ENCODE data around the gene RBM12.
A peak's percentile ranks its signal among the peaks of the same experiment; 100 is the strongest.
"Not testable (repeated sequence)": the region's sequence is repeated elsewhere in the genome, so short reads cannot be mapped to it uniquely, and the experiment has no call there.

The RBM12 gene, protein sequence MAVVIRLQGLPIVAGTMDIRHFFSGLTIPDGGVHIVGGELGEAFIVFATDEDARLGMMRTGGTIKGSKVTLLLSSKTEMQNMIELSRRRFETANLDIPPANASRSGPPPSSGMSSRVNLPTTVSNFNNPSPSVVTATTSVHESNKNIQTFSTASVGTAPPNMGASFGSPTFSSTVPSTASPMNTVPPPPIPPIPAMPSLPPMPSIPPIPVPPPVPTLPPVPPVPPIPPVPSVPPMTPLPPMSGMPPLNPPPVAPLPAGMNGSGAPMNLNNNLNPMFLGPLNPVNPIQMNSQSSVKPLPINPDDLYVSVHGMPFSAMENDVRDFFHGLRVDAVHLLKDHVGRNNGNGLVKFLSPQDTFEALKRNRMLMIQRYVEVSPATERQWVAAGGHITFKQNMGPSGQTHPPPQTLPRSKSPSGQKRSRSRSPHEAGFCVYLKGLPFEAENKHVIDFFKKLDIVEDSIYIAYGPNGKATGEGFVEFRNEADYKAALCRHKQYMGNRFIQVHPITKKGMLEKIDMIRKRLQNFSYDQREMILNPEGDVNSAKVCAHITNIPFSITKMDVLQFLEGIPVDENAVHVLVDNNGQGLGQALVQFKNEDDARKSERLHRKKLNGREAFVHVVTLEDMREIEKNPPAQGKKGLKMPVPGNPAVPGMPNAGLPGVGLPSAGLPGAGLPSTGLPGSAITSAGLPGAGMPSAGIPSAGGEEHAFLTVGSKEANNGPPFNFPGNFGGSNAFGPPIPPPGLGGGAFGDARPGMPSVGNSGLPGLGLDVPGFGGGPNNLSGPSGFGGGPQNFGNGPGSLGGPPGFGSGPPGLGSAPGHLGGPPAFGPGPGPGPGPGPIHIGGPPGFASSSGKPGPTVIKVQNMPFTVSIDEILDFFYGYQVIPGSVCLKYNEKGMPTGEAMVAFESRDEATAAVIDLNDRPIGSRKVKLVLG

DNA sequence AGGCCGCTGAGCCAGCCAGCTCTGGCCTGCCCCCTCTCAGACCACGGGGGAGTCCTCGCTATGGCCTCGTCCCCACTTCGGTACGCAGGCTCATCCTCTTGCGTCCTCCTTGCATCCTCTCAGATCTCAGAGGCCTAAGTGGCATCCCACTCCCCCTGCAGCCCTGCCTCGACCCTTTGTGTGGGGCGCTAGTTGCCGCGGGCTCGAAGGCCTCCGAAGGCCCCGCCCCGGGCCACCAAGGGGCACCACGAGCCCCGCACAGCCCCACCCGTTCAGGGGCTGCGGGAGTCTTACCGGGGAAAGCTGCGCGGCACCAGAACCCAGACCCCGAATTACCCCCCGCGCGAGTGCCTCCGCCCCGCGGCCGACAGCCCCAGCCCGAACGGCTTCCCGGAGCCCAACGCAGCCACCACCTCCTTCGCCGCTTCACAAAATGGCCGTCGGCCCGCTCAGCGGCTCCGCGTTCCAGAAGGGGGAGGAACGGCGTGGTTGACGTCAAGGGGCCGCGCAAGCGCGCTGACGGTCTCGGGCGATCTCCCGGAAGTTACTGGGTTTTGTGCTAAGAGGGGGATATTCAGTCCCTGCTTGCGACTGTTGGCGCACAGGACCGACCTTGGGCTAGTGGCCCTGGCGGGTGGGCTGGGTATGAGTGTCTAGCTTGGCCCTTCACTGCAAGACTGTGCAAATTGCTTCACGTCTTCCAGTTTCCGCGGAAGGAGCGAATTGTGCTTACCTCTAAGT, at the start of gene RBM12, which contains the start of gene CPNE1:
RBM12 (minus strand) TSS at position 435 of the 741 bp plus-strand sequence. CDS start 9,578 bp downstream, outside the sequence.
CPNE1 (minus strand) TSS at position 435 of the 741 bp plus-strand sequence. CDS start 31,977 bp downstream, outside the sequence.
- DNase-seq = peak; percentile 85 to 93

DNA sequence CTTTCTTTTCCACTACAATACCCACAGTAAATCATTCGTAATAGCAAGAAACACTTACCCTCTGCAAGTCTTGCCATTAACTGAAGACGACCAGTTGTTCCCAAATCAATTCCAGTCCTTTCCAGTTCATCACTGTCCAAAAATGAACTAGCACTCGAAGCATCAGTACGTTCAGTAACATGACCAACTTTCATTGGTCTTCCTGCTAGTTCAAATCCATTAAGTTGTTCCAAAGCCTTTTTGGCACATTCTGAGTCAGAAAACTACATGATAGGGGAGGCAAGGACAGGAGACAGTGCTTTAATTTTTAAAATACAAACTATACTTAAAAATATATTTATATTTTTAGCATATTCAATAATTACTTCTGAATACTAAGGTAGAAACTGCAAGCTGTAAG, 49.4 kb upstream of the RBM12 start:
- DNase-seq = no peak

DNA sequence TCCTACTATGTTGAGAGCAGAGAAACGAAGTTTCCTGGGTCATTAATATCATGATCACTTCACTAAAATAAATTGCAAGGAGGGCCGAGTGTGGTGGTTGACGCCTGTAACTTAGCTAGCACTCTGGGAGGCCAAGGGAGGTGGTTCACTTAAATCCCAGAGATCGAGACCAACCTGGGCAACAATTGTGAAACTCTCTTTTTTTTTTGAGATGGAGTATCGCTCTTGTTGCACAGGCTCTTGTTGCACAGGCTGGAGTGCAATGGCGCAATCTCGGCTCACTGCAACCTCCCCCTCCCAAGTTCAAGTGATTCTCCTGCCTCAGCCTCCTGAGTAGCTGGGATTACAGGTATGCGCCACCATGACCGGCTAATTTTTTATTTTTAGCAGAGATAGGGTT, 48.4 kb upstream of the RBM12 start:
- not testable (repeated sequence) for DNase-seq

DNA sequence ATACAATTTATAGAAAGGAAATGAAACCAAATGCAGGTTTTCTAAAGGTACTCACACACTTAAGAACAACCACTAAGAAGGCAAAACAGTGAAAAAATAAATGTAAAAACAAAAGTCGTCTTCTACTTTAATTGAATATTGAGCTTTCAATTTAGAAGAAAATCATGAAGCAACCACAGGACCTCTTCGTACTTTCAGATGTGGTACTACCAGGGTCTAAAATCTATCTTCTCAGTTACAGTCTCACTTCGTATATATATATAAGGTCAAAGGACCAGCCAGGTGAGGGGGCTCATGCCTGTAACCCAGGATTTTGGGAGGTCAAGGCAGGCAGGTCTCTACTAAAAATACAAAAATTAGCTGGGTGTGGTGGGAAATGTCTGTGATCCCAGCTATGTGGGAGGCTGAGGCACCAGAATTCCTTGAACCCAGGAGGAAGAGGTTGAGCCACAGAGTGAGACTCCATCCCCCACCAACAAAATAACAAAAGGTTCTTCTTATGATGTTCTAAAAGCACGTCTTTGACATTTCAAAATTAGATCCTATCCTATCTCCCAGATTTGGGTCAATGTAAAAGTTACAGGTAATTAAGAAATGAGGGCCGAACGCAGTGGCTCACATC, 47.0 kb upstream of the RBM12 start:
- no peak for DNase-seq

DNA sequence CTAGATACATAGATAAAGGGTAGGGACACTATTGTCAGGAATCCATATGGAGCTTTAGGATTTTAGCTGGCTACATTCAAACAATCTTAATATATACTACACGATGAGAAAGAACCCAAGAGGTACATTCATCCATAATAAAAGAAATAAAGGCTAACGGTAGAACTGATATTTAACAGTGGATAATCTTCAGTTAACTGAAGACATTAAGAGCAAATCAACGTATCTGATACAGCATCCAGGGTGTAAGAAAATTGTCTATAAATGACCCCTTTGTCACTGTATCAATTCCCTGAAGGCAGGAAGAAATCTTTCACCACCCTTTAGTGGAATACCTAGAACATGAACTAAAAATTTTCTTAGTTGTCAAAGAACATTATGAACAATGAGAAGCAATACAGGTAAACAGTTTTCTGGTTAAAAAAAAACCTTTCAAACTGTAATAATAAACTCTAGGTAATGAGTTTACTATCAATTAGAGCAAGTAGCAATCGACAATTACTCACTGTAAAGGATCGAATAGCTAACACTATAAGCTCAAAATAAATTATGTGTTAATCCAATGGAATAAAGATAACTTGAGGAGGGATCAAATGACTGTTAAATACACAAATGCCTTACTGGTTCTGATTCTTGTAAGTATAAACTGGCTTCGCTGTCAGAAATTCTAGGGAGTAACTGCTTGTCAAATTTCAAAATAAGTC, 46.3 kb upstream of the RBM12 start:
- no peak for DNase-seq

DNA sequence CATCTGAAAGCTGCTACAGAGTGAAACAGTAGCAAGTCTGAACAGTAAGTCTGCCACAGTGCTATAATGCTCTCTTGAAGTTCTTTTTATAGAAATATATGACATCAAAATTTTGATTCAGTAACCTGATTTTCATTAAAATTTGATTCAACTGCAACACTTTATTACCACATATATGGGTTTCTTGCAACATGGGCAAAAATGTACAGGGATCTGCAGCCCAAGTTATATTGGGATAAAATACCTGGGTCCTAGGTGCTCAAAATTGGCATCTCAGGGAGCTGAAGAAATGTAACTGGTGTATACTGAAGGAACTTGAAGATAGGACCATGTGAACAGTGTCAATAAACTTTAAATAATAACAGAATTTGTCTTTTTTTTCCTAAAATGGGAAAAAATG, 45.3 kb upstream of the RBM12 start:
- no peak for DNase-seq

DNA sequence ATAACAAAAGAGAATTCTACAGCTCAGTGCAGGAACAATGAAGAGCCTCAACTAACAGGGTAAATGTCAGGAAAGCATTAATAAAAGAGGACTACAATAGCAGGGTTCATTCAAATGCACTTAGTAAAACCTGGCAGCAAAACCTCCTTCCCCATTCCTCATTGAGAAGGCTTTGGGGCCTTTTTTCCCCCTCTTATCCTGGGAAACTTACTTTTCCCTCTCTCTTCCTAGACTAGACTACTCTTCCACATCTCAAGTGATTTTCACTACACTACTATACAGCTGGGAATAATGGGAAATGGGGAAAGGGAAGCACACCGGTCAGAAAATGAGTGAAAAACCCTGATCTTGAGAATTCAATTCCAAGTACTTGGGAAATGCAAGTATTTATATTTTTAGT, 44.6 kb upstream of the RBM12 start:
- DNase-seq = no peak

DNA sequence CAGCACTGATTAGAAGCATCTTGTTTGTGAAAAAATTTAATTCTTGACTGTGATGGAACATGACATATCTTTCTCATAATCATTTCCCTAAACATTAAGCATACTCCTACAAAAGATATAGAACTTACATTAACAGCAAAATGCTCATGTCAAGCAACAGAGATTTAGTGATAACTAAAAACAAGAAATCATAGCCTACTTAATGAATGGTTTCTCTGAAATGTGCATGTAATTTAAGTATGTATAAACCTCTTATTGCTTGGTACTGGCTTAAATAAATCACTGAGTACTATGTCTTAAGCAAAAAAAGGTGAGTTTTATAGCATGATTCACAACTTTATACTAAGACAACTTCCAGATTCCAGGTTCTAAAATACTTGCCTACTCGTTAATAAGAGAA, 43.8 kb upstream of the RBM12 start:
- no peak for DNase-seq

DNA sequence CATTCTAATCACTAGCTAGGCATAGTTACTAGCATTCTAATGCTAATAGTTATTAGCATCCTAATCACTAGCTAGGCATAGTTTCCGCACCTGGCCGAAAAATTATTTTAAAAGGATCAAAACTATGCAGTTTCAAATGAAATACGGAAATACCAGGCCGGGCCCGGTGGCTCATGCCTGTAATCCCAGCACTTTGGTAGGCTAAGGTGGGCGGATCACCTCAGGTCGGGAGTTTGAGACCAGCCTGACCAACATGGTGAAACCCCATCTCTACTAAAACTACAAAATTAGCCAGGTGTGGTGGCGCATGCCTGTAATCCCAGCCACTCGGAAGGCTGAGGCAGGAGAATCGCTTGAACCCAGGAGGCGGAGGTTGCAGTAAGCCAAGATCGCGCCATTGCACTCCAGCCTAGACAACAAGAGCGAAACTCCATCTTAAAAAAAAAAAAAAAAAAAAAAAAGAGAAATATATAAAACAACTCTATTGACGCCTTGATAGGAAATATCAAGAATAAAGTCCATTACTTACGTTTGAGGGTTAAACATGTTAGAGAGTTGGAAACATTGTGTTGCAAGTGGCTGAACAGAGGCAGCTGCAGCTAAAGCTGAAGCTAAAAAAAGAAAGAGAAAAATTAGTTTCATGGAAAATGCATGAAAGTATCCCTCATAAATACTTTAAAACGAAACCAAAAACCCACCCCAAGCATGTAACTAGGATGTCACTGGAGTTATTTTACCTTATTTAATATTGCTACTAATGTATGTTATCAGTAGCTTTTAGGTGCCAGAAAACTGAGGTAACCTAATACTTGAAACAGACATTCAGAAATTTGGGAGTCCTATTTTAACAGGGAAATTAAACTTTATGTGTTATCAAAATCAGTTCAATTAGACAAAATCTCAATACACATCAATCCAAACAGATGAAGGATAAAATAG, 42.2 kb upstream of the RBM12 start:
- not testable (repeated sequence) for DNase-seq

DNA sequence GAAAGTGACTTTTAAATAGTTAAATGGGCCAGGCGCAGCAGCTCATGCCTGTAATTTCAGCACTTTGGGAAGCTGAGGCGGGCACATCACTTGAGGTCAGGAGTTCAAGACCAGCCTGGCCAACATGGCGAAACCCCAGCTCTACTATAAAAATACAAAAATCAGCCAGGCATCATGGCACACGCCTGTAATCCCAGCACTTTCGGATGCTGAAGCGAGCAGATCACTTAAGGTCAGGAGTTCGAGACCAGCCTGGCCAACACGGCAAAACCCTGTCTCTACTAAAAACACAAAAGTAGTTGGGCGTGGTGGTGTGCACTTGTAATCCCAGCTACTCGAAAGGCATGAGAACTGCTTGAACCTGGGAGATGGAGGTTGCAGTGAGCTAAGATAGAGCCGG, 41.2 kb upstream of the RBM12 start:
- DNase-seq = not testable (repeated sequence)

DNA sequence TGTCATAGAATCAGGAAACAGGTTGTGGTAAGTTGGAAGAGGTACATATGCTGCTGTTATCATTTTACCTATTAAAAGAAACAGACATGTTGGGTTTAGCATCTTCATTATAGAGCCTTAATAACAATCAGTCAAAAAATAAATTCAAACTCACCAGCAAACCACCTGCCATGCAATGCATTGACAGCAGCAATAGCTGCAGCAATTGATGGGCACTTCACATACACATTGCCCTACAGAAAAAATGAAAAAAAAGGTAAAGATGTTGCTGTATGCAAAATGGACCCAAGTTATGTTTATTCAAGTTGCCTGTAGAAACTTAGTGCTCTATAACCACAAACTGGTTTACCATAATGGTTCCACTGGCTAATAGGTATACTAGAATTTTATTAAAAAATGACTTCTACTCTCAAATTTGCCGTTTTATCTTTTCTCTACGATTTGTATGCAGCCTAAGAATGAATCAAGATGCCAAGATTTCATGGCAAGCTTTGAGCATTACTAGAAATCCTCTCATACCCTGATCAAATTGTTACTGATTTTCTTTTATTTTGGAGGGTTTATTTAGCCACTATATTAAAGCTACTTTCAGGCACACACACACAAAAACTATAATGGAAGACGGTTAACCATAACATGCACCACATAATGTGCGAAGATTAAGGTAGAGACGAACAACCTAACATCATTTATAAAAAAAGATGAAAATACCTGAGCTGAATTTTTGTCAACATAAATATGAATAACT, 40.0 kb upstream of the RBM12 start:
- DNase-seq = no peak

DNA sequence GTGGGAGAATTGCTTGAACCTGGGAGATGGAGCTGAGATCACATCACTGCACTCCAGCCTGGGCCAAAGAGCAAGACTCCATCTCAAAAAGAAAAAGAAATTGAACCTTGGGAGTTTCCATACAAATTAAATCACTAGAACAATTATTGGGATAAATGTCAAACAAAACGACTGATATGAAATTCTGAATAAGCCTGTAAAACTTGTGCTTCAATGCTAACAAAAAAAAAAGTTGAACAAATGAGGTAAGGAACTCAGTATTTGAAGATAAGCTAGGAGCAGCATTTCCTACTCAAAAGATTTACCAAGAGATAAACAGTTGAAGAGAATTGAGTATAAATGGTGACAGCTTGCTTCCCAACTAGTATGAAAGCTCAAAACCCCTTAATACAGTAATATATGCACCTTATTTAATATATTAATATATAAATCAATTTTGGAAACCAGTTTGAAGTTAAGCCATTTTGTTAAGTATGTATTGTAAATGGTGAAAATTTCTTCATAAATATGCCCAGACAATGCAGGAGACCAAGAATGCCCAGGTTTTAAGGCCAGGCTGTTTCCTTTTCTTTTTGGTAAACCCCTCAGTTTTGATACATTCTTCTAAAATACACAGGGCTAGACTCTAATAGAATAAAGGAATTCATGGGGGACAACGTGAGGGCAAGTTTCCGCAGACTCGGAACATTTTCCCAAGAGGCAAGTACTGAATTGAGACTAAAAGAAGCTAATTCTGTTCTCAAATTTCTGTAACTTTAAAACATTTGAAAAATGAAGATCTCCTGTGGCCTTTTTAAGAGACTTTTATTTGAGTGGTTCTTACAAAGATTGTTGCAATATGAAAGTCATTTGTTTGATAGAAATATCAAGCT, 38.4 kb upstream of the RBM12 start:
- no peak for DNase-seq

DNA sequence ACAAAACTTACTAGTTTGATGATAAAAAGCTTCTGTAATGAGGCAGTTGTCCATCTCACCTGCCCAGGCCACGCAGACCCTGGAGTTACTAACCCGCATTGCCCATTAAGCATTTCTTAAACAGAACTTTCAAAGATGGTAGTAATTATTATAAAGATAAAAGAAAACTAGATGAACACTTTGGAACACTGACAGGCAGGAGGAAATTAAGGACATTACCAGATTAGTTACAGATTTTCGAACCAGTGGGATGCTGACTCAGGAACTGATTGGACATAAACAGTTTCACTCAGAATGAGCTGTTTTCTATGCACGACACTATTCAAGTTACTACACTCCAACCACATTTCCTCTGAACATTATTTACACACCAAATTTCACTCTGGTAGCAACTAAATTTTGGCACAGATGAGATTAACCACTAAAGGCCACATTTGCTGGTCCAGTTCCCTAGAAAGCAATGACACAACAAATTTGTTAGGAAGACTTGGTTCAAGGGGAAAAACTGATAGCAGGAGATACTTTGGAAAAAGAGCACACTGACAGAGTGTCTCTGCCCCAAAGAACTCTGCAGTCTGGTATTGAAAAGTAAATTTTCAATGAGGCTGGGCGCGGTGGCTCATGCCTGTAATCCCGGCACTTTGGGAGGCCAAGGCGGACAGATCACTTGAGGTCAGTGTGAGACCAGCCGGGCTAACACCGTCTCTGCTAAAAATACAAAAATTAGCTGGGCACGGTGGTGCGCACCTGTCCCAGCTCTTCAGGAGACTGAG, 37.5 kb upstream of the RBM12 start:
- DNase-seq = no peak

DNA sequence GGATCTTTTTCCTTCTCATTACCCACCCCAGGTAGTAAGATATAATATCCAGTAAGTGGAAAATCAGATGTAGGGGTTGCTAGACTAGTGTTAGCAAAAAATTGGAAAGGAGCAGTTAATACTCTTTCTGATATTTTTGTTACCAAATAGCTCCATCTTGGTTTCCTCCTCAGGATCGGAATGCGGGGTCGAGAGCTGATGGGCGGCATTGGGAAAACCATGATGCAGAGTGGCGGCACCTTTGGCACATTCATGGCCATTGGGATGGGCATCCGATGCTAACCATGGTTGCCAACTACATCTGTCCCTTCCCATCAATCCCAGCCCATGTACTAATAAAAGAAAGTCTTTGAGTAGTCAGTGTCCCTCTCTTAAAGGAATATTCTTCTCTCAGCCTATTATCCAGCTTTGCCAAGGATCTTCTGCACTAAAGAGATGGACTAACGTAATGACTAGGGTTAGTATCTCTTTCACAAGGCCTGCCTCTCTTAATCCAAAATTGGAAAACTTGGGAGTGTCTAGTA, 36.0 kb upstream of the RBM12 start:
- no peak for DNase-seq

DNA sequence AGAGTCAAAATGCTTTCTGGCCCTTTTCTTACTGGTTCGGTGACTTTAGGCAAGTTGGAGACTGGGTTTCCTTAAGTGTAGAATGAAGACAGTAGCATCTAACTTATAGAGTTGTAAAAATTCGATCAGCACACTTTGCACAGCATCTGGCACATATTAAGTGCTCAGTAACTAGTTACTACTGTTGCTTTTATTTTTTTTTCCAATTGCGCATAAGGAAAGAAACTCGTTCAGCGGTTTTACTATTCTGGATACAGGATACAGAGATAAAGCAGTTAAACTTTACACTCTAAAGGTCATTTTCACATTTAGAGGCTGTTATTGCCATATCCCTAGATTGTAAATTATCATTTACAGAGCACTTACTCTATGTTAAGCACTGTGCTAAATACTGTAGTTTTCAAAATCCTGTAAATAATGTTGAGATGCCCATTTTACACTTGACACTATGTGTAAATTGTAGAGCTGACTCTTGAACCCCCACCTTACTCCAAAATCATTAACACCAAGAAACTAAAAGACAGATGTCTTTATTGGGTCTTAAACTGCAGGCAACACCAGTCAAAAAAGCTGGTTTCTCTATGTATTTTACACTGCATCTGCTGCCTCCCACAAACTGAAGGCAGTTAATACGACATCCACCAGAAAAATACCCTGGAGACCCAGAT, 35.4 kb upstream of the RBM12 start:
- no peak for DNase-seq

DNA sequence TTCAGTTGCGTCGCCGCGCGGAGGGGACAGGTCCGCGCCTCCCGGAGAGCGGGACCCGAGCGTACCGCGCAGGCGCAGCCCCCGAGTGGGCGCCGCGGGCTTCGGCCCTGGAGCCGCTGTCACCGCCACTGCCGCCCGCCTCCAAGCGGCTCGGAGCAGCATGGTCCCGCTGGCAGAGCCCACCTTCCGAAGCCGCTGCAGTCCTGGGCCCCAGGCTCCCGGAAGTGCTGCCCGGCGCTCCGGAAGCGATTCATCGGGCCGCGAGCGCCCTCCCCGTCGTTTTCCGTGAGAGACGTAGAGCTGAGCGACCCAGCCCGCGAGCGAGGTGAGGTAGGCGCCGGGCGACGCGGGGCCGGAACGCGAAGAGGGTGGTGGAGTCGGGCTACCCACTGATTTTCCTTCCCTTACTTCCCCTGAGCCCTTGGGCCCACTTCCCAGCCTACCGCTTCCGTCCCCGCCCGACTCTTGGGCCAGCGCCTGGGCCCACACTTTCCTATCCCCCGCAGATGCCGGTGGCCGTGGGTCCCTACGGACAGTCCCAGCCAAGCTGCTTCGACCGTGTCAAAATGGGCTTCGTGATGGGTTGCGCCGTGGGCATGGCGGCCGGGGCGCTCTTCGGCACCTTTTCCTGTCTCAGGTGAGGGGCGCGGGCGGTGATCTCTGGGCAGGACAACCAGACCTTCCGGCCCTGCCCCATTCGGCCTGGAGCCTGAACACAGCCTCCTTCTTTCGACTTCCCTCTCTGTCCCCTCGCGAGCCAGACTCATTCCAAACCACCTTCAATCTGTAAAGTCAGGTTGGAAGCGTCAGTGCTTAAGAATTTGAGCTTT, 34.6 kb upstream of the RBM12 start, which contains the start of the genes NFS1 and ROMO1:
NFS1 (minus strand) TSS at position 226 of the 830 bp plus-strand sequence; CDS start at position 162, 64 bp downstream.
ROMO1 (plus strand) TSS at position 279 of the 830 bp plus-strand sequence; CDS start at position 507, 228 bp downstream.
- DNase-seq = peak; percentile 70 to 74
